Type B pancreatic cell (in vitro differentiated cells): Measurements from ENCODE around the gene P2RY11. TPM values are rescaled to one million over a fixed set of nuclear protein-coding genes. Genes with fewer than 3 reads are reported as not detected.

Source experiments
- DNase-seq: peaks from one replicate; pipeline ENCODE4 v3.0.0; 2021; ENCODE audit warnings: mixed read lengths; ENCODE audit not compliant: unreplicated experiment; ENCODE audit errors: extremely low spot score
- H3K27ac Mint-ChIP-seq: 2 replicates; pipeline ENCODE4 v1.8.0; 2021; ENCODE audit warnings: mild to moderate bottlenecking, mixed read lengths
- H3K27me3 Mint-ChIP-seq: 2 replicates; pipeline ENCODE4 v1.8.0; 2021; ENCODE audit warnings: mixed read lengths
- H3K36me3 Mint-ChIP-seq: 2 replicates; pipeline ENCODE4 v1.8.0; 2021; ENCODE audit warnings: mixed read lengths
- H3K4me1 Mint-ChIP-seq: one replicate; pipeline ENCODE4 v1.8.0; 2021; ENCODE audit warnings: mixed read lengths; ENCODE audit not compliant: unreplicated experiment
- H3K4me3 Mint-ChIP-seq: 2 replicates; pipeline ENCODE4 v1.8.0; 2021; ENCODE audit warnings: mild to moderate bottlenecking, mixed read lengths
- H3K9me3 Mint-ChIP-seq: 2 replicates; pipeline ENCODE4 v1.8.0; 2021; ENCODE audit warnings: mixed read lengths
- CTCF ChIP-seq: fragments of 200-600 bp; sonication (generic); conservative IDR thresholded peaks from 2 replicates; pipeline ENCODE4 v1.5.0; 2021; ENCODE audit warnings: antibody characterized with exemption, mild to moderate bottlenecking
- total RNA-seq: library from RNA; stranded (reverse); gene quantifications from 2 replicates; pipeline ENCODE4 v1.2.1, GENCODE V29; 2021; ENCODE audit warnings: low replicate concordance

The P2RY11 gene
- total RNA-seq, 1 donor from 2014 or later: 26.0 TPM

- peak; percentile 96 for DNase-seq
- H3K9me3 Mint-ChIP-seq: no peaks in the 10 kb centered on the region
- no peak overlapping the region for H3K27ac Mint-ChIP-seq
- peaks cover 19% of the 10 kb centered on the region for H3K27me3 Mint-ChIP-seq
- H3K4me1 Mint-ChIP-seq: peaks cover 4% of the 10 kb centered on the region
- no peak for TF ChIP-seq CTCF
- H3K4me3 Mint-ChIP-seq: no peak overlapping the region
- peaks cover 5% of the 10 kb centered on the region for H3K36me3 Mint-ChIP-seq
Measured at GRCh38 chr19:10095948-10096614, 15.4 kb upstream of the P2RY11 start.

- peaks cover 4% of the 10 kb centered on the region for H3K4me1 Mint-ChIP-seq
- H3K9me3 Mint-ChIP-seq: no peaks in the 10 kb centered on the region
- H3K36me3 Mint-ChIP-seq: peaks cover 5% of the 10 kb centered on the region
- no peak overlapping the region for H3K4me3 Mint-ChIP-seq
- H3K27ac Mint-ChIP-seq: no peak overlapping the region
- TF ChIP-seq CTCF: no peak
- DNase-seq: no peak
- peaks cover 19% of the 10 kb centered on the region for H3K27me3 Mint-ChIP-seq
Measured at GRCh38 chr19:10096615-10096963, 14.9 kb upstream of the P2RY11 start.

- peaks cover 8% of the 10 kb centered on the region for H3K4me1 Mint-ChIP-seq
- H3K9me3 Mint-ChIP-seq: no peaks in the 10 kb centered on the region
- H3K27me3 Mint-ChIP-seq: peaks cover 12% of the 10 kb centered on the region
- H3K4me3 Mint-ChIP-seq: no peak overlapping the region
- no peaks in the 10 kb centered on the region for H3K36me3 Mint-ChIP-seq
- H3K27ac Mint-ChIP-seq: no peak overlapping the region
- DNase-seq: no peak
- TF ChIP-seq CTCF: no peak
Measured at GRCh38 chr19:10100163-10100785, 11.2 kb upstream of the P2RY11 start.

GRCh38 chr19:10102787-10103236 is 8.7 kb upstream of the P2RY11 start:
- no peak overlapping the region for H3K27ac Mint-ChIP-seq
- DNase-seq: no peak
- peaks cover 8% of the 10 kb centered on the region for H3K27me3 Mint-ChIP-seq
- H3K9me3 Mint-ChIP-seq: no peaks in the 10 kb centered on the region
- no peak for TF ChIP-seq CTCF
- H3K4me3 Mint-ChIP-seq: no peak overlapping the region
- H3K4me1 Mint-ChIP-seq: peaks cover 15% of the 10 kb centered on the region
- no peaks in the 10 kb centered on the region for H3K36me3 Mint-ChIP-seq

GRCh38 chr19:10104130-10104513 is 7.4 kb upstream of the P2RY11 start:
- TF ChIP-seq CTCF: no peak
- H3K27ac Mint-ChIP-seq: no peak overlapping the region
- H3K4me3 Mint-ChIP-seq: no peak overlapping the region
- no peaks in the 10 kb centered on the region for H3K9me3 Mint-ChIP-seq
- H3K27me3 Mint-ChIP-seq: peaks cover 4% of the 10 kb centered on the region
- peaks cover 11% of the 10 kb centered on the region for H3K4me1 Mint-ChIP-seq
- DNase-seq: no peak
- no peaks in the 10 kb centered on the region for H3K36me3 Mint-ChIP-seq
